ENCODE data around the gene THEMIS2.

DNA sequence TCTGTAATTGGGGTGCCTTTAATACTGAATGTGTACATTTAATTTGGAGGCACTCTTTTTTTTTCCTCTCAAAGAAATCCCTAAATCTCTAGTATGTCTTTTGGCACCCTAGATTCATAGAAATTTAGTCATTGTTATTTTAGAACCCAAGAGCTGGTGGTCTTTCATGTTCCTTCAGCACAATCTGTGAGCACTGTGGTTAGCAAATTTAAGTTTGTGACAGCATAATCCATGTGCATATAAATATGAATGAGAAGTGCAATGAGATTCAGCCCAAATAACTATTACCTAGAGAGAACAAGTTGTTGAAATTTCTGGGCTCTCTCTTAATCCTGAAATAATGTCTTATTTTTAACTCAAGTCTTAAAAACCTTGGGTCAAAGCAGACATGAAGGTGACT lies 37.3 kb upstream of the THEMIS2 start:
- TF ChIP-seq CTCF (IDR thresholded peaks at IDR 0.05) (no peak), POLR2AphosphoS5 (IDR thresholded peaks at IDR 0.05) (no peak), POLR2A (IDR thresholded peaks at IDR 0.05; ENCODE audit: low read depth) (no peak), EP300 (IDR thresholded peaks at IDR 0.05) (no peak)

Data from esophagus muscularis mucosa (tissue), 4 donors.